PC-9 (cell line): Measurements from ENCODE around the gene RALGPS1.

ENCODE experiments used
- EZH2 ChIP-seq: fragments of 200-600 bp; sonication (generic); IDR thresholded peaks from 2 replicates; pipeline ENCODE4 v1.8.0; 2017; ENCODE audit warnings: antibody characterized with exemption, low read depth
- TF ChIP-seq, protein P1 (sequence below): fragments of 200-600 bp; sonication (generic); conservative IDR thresholded peaks from 2 replicates; pipeline ENCODE4 v1.6.1; 2017; ENCODE audit warnings: mixed run types, antibody characterized with exemption, mild to moderate bottlenecking, moderate library complexity

DNA sequence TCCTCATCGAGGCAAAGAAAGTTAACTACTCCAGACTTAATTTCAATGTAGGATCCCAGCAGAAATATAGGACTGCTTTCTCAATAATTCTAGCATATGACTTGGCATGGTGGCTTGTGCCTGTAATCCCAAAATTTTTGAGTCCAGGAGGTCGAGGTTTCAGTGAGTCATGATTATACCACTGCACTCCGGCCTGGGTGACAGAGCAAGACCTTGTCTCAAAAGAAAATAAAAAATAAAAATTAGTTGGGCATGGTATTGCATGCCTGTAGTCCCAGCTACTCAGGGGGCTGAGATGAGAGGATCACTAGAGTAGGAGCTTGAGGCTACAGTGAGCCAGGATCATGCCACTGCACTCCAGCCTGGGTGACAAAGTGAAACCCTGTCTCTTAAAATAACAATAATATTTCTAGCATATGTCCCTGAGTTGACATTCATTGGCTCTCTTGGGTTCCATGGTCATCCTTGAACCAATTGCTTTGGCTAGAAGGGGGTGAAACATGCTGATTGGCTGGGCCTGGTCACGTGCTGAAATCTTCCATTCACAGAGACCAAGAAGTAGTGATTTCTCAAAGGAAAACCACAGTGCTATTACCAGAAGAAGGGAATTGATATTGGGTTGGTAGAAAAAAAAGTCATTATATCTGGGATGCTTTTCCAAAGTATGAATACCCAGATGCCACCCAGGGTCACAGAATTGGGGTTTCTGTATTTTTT is 318.4 kb downstream of the RALGPS1 start:
- TF ChIP-seq EZH2, result no peak
- TF ChIP-seq, protein P1, sequence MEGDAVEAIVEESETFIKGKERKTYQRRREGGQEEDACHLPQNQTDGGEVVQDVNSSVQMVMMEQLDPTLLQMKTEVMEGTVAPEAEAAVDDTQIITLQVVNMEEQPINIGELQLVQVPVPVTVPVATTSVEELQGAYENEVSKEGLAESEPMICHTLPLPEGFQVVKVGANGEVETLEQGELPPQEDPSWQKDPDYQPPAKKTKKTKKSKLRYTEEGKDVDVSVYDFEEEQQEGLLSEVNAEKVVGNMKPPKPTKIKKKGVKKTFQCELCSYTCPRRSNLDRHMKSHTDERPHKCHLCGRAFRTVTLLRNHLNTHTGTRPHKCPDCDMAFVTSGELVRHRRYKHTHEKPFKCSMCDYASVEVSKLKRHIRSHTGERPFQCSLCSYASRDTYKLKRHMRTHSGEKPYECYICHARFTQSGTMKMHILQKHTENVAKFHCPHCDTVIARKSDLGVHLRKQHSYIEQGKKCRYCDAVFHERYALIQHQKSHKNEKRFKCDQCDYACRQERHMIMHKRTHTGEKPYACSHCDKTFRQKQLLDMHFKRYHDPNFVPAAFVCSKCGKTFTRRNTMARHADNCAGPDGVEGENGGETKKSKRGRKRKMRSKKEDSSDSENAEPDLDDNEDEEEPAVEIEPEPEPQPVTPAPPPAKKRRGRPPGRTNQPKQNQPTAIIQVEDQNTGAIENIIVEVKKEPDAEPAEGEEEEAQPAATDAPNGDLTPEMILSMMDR, result no peak
